ENCODE data around the gene TNFRSF25.
"Not testable (repeated sequence)": the region's sequence is repeated elsewhere in the genome, so short reads cannot be mapped to it uniquely, and the experiment has no call there.

TNFRSF25 gene

DNA sequence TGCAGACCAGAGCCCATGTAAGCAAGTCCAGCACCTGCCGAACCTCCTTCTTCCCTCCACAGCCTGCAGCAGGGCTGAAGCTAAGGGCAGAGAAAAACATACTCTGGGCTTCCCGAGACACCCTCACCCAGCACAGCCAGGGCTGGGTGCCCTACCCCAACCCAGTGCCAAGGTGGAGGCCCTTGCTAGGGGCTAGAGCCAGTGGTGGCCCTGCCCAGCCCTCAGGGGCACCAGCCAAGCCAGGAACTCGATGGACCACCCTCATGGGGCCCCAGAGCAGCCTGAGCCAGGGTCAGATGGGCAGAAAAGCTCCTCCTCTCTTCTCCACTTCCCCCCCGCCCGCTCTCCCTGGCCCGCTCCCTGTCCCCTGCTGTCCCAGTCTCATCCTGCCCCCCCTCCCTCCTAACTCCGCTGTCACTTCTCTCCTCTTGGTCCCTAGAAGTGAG lies 15.9 kb downstream of the TNFRSF25 start:
- no peak for DNase-seq

DNA sequence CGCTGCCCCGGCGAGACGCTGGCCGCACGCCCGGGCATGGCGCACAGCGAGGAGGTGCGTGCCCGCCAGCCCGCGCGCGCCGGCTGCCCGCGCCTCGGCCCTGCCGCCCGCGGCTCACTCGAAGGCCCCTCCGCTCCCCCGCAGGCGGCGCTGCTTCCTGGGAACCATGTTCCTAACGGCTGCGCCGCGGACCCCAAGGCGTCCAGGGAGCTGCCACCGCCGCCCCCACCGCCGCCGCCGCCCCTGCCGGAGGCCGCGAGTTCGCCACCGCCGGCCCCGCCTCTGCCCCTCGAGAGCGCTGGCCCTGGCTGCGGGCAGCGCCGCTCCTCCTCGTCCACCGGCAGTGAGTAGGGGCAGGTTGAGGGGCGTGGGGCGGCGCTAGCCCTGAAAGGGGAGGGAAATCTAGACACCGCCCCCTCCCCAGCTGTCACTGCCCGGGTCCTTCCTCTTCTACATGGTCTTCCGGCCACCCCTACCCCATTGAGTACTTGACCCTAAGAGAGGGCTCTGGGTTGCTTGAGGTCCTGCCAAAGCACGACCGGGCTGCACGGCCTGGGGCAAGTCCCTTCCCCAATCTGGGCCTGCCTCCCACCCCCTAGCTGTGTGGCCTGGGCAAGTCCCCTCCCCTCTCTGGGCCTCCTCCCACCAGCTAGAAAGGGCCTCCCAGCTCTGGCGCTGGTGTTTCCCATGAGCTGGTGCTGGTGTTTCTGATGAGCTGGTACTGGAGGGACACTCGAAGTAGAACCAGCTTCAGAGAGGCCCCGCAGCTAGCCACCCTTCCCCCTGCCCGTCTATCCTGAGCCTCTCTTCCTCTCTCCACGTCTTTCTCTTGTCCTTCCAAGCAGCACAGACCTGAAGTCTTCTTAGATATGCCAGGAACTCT lies 17.0 kb downstream of the TNFRSF25 start:
- no peak for DNase-seq

DNA sequence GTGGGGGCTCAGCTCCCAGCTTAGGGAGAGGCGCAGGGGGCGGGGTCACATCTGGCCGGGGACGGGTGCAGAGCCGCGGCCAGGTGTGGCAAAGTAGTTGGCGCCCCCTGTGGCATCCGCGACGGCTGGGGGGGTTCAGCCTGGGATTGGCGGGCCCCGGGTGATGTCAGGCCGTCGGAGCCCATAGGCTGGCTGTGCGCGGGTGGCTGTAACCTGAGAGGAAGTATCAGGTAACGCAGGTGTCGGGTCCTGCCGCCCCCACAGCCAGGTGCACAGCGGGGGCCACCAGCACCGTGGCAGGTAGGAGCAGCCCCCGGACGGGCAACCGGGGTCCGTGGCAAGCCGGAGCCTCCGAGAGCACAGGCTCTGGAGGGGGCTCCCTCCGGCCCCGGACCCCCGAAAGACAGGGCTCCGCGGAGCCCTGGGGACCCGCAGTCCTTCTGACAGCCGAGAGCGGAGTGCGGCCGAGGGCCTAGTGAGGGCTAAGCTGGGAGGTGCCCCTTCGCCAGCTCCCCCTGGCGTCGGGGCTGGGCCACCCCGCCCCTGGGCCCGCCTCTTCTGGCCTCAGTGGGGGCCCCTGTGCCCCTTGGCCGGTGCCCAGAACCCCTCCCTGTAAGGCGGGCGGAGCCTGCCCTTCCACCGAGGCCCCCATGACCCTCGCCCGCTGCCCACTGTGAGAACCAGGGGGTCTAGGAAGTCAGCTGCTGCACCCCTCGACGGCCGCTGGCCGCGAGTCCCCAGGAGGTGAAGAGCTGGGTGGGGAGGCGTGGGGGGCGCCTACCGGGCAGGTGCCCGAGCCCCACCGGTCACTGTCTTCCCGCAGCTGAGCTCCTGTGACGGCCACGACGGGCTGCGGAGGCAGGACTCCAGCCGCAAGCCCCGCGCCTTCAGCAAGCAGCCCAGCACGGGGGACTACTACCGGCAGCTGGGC lies 17.9 kb downstream of the TNFRSF25 start:
- no peak for DNase-seq

DNA sequence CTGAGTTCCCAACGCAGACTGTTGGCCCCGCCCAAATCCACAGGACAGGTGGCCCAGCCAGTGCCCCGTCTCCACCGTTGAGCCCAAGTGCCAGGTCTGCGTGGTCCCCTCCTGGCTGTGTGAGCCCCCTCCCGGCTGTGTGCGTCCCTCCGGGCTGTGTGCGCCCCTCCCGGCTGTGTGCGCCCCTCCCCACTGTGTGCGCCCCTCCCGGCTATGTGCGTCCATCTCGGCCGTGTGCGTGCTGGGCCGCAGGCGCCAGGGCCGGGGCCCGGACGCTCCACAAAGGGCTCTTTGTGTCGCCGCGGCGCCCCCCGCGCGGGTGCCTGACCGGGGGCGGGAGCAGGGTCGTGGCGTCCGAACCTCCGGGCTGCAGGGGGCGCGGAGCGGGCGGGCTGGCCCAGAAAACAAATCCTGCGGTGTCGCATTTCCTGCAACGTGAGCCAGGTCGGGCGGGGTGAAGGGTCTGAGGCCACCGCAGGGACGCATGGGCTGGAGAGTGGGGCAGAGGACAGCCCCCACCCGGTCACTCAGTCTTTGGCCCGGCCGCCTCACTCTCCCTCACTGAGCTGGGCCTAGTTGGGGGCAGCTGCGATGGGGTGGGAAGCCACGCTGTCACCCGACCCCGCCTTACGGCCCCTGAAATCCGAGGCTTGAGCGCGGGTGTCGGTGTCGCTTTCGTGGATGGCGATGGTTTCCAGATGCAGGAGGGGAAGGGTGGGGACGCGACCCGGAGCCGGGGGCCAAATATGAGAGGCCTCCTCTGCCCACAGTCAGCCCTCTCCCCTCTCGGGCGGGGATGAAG lies 18.8 kb downstream of the TNFRSF25 start:
- DNase-seq: no peak

DNA sequence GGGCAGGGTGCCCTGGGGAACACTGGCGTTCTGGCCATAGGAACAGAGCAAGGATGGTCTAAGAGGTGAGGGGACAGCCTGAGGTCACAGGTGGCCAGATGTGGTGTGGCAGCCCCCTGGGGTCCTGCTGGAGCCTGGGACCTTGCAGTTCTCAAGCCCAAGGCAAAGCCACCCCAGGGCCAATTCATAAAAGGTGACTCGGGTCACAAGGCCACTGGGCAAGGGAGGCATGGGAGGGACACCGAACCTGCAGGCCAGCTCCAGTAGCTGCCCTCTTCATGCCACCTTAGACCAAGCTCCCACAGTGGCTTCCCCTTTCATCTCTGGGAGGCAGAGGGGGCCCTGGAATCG lies 19.3 kb downstream of the TNFRSF25 start:
- DNase-seq: no peak

DNA sequence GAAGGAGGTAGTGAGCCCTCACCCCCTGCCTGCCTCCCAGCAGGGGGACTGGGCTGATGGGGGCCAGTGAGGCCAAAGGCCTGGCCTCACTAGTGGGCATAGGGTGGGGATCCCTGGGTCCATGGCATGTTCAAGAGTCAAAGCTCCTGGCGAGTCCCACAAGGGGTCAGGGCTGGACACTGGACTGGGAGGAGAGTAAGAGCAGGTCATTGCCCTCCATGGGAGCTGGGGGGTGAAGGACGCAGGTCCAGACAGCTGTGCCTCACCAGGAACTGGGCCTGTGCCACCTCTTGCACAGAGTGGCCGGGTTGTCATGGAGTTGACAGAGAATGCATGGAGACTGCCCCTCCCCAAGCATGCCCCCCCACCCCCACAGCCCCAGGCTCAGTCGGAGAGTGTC lies 20.0 kb downstream of the TNFRSF25 start:
- not testable (repeated sequence) for DNase-seq

DNA sequence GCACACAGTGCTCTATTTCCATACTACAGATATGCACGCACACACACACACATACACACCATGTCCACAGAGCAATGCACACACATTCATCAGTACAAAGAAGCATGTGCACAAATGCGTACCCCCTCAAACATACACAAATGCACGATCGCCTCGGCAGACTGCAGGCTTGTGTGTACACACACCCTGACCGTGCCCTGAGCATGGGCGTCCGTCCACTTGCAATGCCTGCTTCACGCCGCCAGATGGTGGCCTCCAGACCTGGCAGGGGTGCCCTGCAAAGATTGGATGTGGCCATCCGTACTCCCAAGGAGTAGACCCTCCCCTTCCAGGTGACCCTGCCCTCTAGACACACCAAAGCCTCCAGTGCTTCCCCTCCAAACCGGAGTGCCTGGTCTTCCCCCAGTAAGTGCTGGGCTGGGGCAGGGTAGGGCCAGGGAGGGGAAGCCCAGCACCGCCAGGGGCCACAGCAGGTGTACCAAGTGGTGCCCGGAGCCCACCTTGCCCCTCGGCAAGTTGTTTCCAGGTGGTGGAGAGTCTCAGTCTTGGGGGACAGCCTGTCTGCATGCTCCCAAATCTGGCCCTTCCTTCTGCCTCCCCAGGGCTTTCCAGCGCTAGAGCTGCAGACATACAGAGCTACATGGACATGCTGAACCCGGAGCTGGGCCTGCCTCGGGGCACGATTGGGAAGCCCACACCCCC lies 20.8 kb downstream of the TNFRSF25 start:
- DNase-seq: no peak

DNA sequence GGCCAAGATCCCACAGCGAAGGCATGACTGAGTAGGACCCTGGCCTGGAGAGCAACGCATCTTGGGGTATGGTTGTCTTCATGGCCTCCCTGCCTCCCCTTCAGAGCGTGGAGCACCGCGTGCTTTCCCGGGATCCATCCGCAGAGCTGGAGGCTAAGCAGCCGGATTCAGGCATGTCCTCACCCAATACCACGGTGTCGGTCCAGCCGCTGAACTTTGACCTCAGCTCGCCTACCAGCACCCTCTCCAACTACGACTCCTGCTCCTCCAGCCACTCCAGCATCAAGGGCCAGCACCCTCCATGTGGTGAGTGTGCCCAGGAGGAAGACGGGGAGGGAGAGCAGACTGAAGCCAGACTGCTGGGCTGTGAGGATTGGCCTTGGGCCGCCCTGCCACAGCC lies 21.6 kb downstream of the TNFRSF25 start:
- no peak for DNase-seq

DNA sequence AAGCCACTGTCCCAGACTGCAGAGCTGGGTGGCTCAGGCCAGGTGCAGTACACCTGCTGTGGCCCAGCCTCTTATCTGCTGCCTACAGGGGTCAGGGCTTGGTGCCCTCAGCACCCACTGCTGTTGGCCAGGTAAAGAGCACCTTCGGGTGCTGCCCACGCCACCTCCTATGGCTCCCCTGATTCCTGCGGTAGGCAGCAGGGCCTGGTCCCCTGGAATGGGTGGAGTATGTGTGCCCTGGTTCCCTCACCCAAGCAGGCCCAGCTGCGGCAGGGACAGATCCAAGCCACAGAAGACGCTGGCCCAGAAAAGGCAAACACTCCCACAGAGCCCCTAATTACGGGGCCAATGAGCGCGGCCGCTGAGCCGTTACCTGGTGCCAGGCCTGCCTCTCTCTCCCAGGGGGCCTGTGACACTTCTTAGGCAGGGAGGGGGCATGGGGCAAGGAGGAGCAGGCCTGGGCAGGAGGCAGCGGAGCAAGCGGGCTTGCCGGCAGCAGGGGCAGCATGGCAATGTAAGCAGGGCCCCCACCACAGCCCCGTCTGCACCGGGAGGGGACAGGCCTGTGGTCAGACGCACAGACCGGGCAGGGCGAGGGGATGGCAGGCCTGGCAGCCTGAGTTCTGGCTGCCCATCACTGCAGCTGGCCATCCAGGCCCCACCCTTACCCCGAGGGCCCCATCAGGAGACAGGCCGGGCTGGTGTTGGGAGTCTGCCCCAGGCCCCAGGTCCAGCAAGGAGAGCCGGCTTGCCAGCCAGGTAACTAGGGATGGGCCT lies 22.4 kb downstream of the TNFRSF25 start:
- DNase-seq: no peak

DNA sequence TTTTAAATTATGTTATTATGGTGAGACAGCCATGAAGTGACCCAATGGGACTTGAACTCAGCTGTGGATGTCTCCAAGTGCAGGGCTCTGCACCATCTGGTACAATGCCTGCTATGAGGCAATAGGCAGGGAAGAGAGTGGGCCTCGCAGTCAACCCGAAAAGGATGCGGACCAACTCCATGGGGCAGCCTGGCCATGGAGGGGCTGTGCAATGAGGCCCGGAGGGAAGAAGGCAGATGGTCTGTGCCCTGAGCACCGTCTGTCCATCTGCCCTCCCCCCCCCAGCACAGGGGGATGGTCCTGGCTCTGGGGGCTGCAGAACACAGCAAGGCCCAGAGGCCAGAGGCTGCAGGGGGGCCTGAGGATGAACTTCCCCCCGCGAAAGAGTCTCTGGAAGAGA lies 24.4 kb downstream of the TNFRSF25 start:
- DNase-seq: no peak

DNA sequence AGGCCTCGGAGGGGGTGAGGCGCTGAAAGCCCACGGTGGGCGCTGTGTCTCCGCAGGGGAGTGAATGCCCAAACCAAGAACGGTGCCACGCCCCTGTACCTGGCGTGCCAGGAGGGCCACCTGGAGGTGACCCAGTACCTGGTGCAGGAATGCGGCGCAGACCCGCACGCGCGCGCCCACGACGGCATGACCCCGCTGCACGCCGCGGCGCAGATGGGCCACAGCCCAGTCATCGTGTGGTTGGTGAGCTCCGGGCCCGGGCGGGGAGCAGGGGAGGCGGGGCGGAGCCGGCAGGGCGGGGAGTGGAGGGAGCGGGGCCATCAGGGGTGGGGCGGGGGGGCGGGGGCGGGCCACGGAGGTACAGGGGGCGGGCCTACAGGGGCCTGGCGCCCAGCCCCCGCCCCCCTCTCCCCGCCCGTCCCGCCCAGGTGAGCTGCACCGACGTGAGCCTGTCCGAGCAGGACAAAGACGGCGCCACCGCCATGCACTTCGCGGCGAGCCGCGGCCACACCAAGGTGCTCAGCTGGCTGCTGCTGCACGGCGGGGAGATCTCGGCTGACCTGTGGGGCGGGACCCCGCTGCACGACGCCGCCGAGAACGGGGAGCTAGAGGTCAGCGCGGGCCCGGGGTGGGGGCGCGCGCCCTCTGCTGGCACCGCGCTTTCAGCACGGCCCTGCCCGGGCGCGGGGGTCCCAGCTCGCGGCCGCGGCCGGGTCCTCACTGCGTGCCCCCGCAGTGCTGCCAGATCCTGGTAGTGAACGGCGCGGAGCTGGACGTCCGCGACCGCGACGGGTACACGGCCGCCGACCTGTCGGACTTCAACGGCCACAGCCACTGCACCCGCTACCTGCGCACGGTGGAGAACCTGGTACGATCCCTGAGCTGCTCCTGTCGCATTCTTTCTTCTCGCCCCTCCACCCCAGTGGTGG lies 25.5 kb downstream of the TNFRSF25 start:
- DNase-seq: peak; percentile 39

DNA sequence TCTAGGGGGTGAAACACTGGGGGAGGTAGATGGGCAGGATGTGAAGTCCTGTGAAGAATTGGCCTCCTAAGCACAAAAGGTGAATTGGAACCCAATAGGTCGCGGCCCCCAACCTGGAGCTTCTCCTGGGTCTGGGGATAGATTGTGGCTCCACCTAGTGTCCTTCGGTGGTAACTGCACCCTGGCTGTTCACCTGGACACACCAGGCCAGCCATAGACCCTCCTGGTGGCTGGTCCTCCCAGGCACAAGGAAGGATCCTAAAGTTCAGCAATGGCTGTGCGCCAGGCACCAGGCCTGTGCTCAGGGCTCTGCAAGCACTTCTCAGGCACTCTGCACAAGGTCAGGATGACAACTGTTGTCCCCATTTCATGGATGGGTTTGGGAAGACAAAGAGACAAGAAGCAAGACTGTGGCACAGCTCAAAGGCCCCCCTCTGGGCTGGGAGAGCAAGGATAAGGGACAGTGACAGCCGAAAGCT lies 27.9 kb downstream of the TNFRSF25 start:
- DNase-seq: peak; percentile 27

DNA sequence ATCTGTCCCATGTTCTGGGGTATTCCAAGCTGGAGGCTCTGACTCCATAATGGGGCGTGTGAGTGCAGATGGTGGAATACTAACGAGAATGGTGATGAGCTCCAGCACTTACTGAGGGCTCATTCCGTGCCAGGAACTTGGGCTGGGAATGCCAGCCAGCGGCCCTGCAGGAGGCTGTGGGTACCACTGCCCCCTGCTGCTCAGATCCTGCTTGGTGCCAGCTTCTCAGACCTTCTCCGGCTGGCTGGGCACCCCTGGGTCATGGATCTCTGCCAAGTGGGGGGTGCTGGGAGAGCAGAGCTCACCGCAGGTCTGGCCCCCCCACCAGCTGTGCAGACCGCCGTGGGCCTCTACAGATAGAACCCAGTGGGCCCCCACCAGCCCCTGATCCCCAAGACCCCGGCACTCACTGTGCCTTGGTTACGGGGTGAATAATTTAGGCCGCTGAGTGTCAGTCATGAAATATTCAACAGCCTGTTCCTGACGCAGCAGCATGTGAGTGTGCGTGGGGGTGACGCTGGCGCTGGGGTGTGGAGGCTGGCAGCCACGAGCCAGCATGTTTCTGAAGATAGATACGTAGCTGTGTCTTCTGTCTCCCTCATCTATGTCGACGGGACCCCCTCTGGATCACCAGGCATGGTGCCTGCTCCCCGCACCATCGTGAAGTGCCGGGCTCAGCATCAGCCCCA lies 28.8 kb downstream of the TNFRSF25 start:
- DNase-seq: not testable (repeated sequence)

DNA sequence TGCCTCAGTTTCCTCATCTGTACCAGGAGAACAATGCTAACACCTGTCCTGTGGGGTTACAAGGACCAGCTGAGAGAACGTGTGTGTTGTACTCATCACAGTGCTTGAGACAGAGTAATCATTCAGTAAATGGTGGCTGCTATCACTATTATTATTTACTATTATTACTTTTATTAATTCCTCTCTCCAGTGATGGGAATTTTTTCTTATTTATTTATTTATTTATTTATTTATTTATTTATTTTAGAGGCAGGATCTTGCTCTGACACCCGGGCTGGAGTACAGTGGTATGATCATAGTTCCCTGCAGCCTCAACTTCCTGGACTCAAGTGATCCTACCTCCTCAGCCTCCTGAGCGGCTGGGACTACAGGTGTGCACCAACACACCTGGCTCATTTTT lies 29.7 kb downstream of the TNFRSF25 start:
- DNase-seq: not testable (repeated sequence)

DNA sequence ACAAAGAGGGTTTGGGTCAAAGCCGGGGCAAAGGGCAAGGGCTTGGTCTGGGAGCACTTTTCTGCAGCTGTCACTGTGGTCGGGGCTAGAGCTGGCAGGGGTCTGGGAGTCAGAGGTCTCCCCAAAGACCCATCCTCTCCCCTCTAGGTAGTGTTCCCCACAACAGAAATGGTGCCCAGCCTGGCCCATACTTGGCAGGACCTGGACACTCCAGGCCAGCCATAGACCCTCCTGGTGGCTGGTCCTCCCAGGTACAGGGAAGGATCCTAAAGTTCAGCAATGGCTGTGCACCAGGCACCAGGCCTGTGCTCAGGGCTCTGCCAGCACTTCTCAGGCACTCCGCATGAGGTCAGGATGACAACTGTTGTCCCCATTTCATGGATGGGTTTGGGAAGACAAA lies 30.4 kb downstream of the TNFRSF25 start:
- no peak for DNase-seq

DNA sequence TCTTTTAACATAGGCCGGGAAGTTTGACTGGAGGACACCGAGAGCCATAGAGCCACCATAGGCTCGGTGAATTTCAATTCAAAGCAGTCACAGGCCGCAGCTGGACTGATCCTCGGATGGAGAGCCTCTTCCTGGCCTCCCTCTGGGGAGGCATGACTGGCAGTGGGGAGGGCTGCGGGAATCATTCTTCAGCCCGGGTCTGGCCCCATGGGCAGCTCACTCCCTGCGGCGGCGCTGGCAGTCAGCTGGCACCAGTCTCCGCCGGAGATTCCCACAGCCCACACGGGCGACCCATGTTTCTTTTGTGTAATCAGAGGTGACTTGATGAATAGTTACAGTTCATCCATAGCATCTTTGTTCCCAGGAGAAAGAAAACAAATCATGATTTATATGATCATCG lies 30.8 kb downstream of the TNFRSF25 start:
- DNase-seq: no peak

DNA sequence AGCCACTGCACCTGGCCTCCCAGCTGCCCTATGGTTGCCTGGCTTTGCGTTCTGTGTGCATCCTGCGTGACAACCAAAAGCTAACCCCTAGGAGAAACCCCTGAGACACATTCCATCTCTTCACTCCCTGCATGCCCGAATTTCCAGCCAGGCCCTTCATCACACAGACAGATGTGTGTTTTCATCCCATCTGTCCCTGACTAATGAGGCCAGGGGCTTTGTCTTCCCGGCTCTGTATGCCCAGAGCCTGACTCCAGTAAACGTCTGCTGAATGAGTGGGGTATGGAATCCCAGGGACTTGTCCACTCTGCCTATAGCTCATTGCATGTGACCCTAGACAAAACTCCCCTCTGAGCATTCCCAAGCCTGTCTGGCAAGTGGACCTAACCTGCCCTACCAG lies 31.8 kb downstream of the TNFRSF25 start:
- DNase-seq: no peak

DNA sequence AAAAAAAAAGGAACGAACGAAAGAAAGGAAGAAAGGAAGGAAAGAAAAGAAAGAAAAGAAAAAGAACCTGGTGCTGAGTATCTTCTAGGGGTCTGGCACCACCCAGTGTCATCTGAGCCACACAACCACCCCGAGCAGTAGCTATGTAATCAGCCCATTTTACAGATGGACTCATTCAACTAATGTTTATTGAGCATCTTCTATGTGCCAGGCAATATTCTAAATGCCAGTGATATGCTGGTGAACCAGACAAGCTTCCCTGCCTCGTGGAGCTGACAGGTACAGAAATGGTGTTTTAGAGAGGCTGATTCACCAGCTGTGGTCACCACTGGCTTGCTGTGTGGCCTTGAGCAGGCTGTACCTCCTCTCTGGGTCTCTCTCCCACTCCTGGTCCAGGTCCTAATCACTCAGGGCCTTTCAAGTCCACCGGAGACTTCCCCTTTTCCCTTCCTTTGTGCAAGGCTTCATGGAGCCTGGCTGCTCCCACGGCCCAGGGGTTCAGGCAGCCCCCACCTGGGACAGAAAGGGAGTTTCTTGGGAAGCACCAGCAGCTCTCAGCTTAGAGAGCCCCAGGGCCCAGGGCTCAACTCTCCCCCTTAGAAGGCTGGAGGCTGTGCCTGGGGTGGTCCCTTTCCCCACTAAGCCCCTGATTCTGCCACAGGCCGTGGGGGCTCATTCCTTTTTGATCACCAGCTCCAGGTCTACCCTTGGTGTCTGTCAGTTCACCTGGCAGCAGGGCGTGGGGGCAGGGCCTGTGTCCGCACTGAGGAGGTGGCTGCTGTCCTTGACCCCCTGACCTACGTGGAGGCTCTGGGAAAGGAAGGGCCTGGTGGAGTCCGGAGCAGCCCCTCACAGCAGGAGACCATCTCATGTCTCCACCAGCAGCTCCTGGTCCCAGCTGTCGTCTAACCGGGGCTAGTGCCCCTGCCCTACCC lies 34.1 kb downstream of the TNFRSF25 start:
- not testable (repeated sequence) for DNase-seq
